HG03571 (cell line): ENCODE data around the gene KRTAP2-2.
"Not testable (repeated sequence)": the region's sequence is repeated elsewhere in the genome, so short reads cannot be mapped to it uniquely, and the experiment has no call there.

ENCODE experiments used
- ATAC-seq: cut with Tn5 transposase; IDR thresholded peaks from one replicate; pipeline ENCODE4 v1.9.1; 2021; ENCODE audit not compliant: unreplicated experiment

KRTAP2-2 gene

GRCh38 chr17:41065016-41065689 lies 10.1 kb upstream of the KRTAP2-2 start:
- ATAC-seq = not testable (repeated sequence)

GRCh38 chr17:41064301-41064700 lies 9.3 kb upstream of the KRTAP2-2 start:
- no peak for ATAC-seq

- ATAC-seq = no peak
These were observed 8.4 kb upstream of the KRTAP2-2 start for GRCh38 chr17:41063449-41063848.

GRCh38 chr17:41061964-41062363 lies 6.9 kb upstream of the KRTAP2-2 start:
- no peak for ATAC-seq

GRCh38 chr17:41060052-41060604 lies 5.1 kb upstream of the KRTAP2-2 start, which contains the start of gene KRTAP2-3:
KRTAP2-3 (minus strand) TSS chr17:41060114; CDS start chr17:41060050, 64 bp downstream.
- no peak for ATAC-seq

GRCh38 chr17:41059276-41060051 lies 4.4 kb upstream of the KRTAP2-2 start:
- not testable (repeated sequence) for ATAC-seq

GRCh38 chr17:41058741-41059140 lies 3.7 kb upstream of the KRTAP2-2 start:
- no peak for ATAC-seq

GRCh38 chr17:41057547-41057946 lies 2.5 kb upstream of the KRTAP2-2 start:
- no peak for ATAC-seq

- ATAC-seq = not testable (repeated sequence)
These were observed 474 bp downstream of the KRTAP2-2 start for GRCh38 chr17:41054556-41054955.

- ATAC-seq = no peak
These were observed 1.0 kb downstream of the KRTAP2-2 start for GRCh38 chr17:41054025-41054424.

- no peak for ATAC-seq
These were observed 2.5 kb downstream of the KRTAP2-2 start for GRCh38 chr17:41052566-41052965.

GRCh38 chr17:41049110-41049509 lies 5.9 kb downstream of the KRTAP2-2 start:
- no peak for ATAC-seq

GRCh38 chr17:41048441-41048840 lies 6.6 kb downstream of the KRTAP2-2 start:
- ATAC-seq = no peak

- not testable (repeated sequence) for ATAC-seq
These were observed 8.1 kb downstream of the KRTAP2-2 start, which contains the start of gene KRTAP2-1 for GRCh38 chr17:41046735-41047465. KRTAP2-1 (minus strand) TSS chr17:41047316; CDS start chr17:41047267, 49 bp downstream.

GRCh38 chr17:41042953-41043352 lies 12.1 kb downstream of the KRTAP2-2 start:
- ATAC-seq = no peak

- not testable (repeated sequence) for ATAC-seq
These were observed 14.1 kb downstream of the KRTAP2-2 start, which contains the start of gene KRTAP1-1 for GRCh38 chr17:41040783-41041571. KRTAP1-1 (minus strand) TSS chr17:41041450; CDS start chr17:41041397, 53 bp downstream.

GRCh38 chr17:41037853-41038350 lies 17.1 kb downstream of the KRTAP2-2 start:
- no peak for ATAC-seq

- not testable (repeated sequence) for ATAC-seq
These were observed 20.6 kb downstream of the KRTAP2-2 start, which contains the start of gene KRTAP1-3 for GRCh38 chr17:41034346-41034935. KRTAP1-3 (minus strand) TSS chr17:41034874; CDS start chr17:41034821, 53 bp downstream.

- no peak for ATAC-seq
These were observed 25.3 kb downstream of the KRTAP2-2 start, which contains the start of gene KRTAP1-4 for GRCh38 chr17:41029633-41030245. KRTAP1-4 (minus strand) TSS chr17:41030195; CDS start chr17:41030078, 117 bp downstream.
